Stimulated activated CD4-positive, alpha-beta T cell treated with anti-CD3 and anti-CD28 coated beads, Interleukin-12 subunit alpha, Interleukin-12 subunit beta, amount 100 ng/mL, for 4 hours (primary cell): ENCODE data around the gene NCOR2.

Experiments used
- DNase-seq: peaks from one replicate; pipeline ENCODE4 v3.0.0-alpha.2; 2020

The NCOR2 gene

GRCh38 chr12:124566997-124567672, at the start of gene NCOR2:
TSS of gene NCOR2 (minus strand) at chr12:124567612. CDS start at chr12:124495251, 72,361 bp downstream.
- peak; percentile 55 for DNase-seq

- DNase-seq: no peak
These were observed 49.2 kb upstream of the NCOR2 start for GRCh38 chr12:124616394-124617221.

GRCh38 chr12:124614512-124615292, 47.3 kb upstream of the NCOR2 start:
- no peak for DNase-seq

- DNase-seq: no peak
These were observed 45.8 kb upstream of the NCOR2 start for GRCh38 chr12:124613151-124613585.

DNA sequence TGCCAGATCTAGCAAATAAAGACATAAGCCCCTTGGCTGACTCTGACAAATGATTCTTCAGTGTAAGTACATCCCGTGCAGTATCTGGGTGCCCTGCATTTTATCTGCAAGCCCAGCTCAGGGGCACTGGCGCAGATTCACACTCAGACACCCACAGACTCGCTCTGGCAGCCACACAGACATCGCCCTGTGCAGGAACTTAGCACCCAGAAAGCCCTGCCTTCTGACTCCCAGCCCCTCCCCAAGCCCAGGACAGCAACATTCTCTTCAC, 44.9 kb upstream of the NCOR2 start:
- no peak for DNase-seq

DNA sequence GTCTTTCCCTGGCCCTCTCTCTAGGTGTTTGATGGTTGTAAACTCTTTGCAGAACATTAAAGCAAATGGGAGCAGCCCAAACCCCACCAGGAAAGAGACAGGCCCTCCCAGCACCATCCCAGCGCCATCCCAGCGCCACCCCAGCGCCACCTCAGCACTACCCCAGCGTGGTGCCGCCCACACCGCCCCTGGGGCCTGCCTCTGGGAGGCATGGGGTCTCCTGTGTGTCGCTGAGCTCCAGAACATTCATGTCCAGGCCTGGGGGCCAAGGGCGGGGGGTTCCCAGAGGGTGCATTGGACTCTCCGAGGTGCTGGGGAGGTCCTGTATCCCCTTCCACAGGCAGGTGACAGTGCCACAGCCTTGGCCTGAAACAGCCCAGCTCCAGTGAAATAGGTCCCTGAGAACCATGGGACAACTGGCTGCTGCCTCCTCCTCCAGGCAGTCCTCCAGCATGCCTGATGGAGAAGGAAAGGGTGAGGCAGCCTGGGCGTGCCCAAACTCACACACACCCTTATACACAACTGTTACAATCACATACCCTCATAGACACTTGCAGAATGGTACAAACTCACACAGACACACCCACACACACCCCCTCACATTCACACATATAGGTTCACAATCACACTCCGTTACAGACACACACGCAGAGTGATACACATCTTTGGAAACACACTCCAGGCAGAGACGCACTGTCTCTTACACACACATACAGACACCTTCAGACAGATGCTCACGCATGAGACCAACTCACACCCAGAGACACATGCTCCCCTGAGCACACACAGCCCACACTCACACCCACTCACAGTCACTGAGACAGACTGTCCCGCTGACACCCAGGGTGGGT, 44.4 kb upstream of the NCOR2 start:
- DNase-seq: no peak

- no peak for DNase-seq
These were observed 43.5 kb upstream of the NCOR2 start for GRCh38 chr12:124610629-124611558.

DNA sequence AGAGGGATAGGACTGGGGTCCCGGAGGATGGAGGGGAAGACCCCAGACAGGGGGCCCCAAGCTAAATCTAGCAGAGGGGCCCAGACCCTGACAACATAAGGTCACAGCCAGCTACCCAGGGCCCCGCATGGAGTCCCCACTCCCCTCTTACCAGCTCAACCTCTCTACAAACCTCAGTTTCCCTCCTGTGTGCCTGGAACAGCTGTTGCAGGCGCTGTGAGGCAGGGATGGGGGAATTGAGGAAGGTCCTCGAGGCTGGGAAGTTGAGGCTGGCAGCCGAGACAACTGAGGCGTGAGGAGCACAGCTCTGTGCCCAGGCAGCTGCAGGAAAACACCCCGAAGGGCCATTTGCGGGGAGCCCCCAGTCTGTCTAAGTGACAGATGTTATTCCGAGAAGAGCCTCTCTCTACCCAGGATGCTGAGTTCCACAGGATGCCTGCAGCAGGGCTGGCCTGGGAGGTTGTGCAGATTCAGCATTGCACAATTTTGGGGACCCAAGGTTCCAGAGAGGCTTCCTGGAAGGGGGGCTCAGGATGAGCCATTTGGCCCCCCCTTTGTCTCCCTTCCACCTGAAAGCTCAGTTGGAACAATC, 42.7 kb upstream of the NCOR2 start:
- no peak for DNase-seq

DNA sequence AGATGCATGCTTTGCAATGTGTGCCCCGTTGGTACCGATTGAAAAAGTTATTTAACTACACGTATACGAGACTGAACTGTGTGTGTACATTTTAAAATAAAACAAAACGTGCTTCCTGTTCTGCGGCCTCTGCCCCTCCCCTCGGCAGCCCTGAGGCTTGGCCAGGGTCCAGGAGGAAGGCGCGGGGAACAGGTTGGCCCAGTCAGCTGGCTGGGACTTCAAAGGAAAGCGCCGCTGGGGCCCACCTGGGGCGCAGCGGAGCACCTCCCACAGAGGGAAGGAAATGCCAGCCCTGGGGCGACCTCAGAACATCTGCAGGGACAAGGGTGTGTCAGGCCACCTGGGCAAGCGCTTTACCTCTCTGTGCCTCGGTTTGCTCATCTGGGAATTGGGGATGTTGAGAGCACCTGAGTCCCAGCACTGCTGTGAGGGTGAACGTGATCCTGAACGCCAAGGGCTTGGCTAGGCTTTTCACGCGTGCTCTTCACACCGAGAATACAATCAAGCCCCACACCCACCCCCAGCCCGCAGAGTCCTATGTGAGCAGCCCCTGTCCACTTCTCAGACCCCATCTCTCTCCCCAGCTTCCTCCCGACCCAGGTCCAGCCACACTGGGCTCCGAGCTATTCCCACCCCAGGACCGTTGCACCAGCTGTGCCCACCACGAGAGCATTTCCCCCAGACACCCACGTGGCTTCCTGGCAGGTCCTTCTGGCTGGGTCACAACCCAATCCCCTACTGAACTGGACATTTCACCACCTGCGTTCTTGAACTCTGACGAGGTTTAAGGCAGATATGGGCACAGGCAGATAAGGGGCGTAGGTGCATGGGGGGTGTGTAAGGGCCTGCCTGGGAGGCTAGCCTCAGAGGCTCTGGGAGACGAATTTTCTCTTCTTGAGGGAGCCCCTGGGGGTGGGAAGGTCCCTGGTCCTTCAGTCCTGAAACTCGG, 41.9 kb upstream of the NCOR2 start:
- peak; percentile 58 for DNase-seq

DNA sequence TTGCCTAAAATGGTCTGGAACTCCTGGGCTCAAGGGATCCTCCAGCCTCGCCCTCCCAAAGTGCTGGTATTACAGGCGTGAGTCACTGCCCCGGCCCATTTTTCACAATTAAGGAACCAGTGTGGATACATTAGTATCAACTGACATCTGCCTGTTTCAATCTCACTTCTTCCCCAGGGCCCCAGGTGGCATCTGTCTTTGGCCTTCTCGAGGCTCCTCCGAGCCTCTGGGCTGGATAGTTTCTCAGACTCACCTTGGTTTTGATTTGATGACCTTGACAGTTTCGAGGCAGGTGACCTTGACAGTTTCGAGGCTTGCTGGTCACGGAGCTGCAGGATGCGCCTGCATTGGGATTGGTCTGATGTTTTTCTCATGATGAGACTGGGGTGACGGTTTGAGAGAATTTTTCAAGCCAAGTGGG, 41.0 kb upstream of the NCOR2 start:
- DNase-seq: no peak

- DNase-seq: no peak
These were observed 40.4 kb upstream of the NCOR2 start for GRCh38 chr12:124607681-124608425.

GRCh38 chr12:124605883-124606774, 38.7 kb upstream of the NCOR2 start:
- no peak for DNase-seq

GRCh38 chr12:124605150-124605882, 37.9 kb upstream of the NCOR2 start:
- DNase-seq: no peak

- DNase-seq: no peak
These were observed 36.9 kb upstream of the NCOR2 start for GRCh38 chr12:124604264-124604680.

GRCh38 chr12:124603831-124604251, 36.4 kb upstream of the NCOR2 start:
- DNase-seq: no peak

GRCh38 chr12:124603100-124603541, 35.7 kb upstream of the NCOR2 start:
- DNase-seq: no peak

DNA sequence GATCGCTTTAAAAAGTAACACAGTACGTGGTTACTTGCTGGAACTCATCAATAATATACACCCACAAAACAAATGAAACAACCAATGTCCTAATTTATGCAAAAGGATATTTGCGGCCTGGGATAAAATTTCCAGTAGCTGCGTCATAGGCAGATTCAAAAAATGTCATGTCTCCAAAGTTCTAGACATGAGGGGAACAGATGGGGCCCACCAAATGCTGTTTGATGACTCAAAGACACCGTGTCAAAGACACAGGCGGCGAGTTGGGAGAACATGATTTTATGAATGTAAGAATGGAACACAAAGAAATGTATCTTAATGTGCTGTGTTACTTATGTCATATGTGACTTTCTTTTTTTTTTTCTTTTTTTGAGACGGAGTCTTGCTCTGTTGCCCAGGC, 34.3 kb upstream of the NCOR2 start:
- DNase-seq: no peak
